NCI-H128 (cell line): Measurements from ENCODE around the gene DENND5A.
"Not testable (repeated sequence)": the region's sequence is repeated elsewhere in the genome, so short reads cannot be mapped to it uniquely, and the experiment has no call there.

Experiments used
- DNase-seq: peaks from one replicate; lab custom pipeline; 2025; ENCODE audit not compliant: unreplicated experiment; lab: John Stamatoyannopoulos, UW

DENND5A gene

DNA sequence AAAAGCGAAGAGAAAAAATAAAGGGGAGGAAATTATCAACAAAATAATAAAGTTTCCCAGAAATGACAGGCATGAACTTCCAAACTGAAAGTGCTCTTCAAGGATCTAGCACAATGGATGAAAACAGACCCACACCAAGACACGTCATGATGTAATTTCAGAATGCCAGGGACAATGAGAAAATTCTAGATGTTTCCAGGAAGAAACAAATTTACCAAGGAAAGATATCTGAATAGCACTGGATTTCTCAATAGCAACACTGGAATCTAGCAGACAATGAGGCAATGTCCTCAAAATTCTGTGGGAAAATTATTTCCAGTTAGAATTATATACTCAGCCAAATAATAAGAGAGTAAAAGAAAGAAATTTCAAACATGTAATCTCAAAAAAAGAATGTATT, 46.0 kb downstream of the DENND5A start:
- no peak for DNase-seq

DNA sequence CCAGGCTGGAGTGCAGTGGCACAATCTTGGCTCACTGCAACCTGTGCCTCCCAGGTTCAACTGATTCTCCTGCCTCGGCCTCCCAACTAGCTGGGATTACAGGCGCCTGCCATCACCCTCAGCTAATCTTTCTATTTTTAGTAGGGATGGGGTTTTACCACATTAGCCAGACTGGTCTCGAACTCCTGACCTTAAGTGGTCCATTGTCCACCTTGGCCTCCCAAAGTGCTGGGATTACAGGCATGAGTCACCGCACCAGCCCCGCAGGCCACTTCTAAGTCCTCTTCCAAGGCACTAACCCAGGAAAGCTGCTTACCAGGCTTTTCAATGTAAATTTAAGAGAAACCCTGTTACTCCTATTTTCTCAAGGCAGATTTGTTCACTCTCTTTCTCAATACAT, 50.4 kb downstream of the DENND5A start:
- no peak for DNase-seq

DNA sequence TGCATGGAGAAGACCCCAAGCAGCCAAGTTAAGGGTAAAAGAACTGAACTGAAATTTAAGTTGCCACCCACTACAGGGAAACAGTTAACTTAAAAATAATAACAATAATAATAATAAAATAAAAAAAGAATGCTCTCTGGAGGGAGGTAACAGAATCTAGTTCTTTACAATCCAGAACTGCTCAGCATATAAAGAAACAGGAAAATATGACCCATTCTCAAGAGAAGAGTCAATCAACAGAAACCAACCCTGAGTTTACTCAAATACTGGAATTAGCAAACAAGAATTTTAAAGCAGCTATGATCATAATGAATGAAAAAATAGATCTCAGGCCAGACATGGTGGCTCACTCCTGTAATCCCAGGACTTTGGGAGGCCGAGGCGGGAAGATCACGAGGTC, 53.8 kb downstream of the DENND5A start:
- DNase-seq: no peak

DNA sequence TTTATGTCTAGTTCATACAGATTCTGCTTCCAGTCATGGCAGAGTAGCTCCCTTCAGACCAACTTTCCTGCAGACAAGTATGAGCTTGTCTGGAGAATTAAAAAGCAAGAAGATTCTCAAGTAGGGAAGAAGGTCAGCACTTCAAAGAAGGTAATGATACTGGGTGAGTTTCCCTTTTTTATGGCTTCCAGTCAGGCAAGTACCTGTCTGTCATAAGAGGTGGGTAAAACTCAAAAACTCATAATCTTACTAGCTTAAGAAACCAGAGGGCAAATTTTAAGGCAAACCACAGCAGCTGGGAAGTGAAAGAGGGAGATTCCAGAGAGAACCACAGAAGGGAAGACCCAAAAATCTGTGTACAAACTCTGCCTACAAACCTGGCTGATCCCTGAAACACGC, 54.2 kb downstream of the DENND5A start:
- no peak for DNase-seq

DNA sequence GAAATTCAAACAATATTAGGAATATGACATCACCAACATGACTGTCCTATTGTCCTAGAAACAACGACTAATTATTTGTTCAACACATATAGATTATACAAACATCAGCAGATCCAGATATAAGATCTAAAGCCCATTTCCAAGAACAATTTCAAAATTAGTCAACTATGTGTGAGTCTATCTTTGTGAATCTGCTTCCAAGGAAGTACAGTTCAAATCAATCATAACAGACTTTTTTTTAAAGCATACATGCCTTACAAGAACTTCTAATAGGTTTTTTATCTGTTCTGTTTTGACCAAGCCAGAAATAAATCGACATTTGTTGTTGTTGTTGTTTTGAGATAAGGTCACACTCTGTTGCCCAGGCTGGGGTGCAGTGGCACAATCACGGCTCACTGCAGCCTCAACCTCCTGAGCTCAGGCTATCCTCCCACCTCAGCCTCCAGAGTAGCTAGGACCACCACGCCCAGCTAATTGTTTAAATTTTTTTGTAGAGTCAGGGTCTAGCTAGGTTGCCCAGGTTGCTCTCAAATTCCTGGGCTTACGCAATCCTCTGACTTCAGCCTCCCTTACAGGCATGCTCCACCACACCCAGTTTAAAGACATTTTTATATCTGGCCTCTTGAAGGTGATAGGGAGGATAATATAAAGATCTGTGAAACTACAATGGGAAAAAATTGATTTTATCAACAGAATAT, 54.8 kb downstream of the DENND5A start:
- no peak for DNase-seq

DNA sequence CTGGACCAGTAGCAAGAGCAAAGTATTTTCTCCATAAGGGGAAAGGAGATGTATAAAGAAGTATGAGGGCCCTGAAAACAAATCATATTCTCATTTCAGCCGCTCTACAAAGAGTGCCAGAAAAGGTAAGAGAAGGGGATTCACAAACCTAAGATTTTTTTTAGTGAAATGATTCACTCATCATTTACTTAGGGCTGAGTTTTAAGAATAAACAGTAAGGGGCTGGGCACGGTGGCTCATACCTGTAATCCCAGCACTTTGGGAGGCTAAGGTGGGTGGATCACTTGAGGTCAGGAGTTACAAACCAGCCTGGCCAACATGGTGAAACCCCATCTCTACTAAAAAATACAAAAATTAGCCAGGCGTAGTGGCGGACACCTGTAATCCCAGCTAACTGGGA, 55.5 kb downstream of the DENND5A start:
- DNase-seq: not testable (repeated sequence)

DNA sequence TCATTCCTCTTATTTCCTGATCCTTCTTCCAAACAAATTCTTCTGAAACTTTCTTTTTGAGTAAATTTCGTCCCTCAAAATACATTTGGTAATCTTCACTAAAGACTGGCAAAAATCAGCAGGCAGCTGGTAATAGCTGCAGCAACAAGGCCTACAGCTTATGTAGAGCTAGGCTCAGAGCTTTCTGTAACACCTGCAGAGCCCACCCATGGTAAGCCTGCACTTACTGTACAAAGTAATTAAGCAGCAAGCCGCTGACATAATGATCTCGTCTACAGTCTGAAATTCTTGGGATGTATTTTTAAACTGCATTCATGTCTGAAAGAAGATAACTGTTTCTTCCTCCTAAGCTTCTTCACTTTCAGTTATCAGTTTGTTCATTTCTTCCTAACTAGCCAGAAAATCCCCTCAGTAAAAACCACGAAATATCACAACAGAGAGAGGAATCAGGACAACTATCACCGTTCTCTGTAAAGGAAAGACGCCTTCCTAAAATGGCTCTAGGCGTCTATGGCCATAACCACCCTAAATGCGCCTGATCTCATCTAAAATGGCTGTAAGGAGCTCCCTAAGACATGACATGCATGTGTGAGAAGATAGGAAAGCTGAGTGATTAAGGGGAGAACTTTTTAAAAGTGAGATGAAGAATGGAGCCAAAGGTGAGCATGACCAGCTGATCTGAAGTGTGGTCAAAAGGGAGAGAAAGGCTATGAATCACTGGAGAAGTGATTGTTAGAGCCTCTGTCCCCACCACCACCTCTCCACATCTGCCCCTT, 56.2 kb downstream of the DENND5A start:
- no peak for DNase-seq

DNA sequence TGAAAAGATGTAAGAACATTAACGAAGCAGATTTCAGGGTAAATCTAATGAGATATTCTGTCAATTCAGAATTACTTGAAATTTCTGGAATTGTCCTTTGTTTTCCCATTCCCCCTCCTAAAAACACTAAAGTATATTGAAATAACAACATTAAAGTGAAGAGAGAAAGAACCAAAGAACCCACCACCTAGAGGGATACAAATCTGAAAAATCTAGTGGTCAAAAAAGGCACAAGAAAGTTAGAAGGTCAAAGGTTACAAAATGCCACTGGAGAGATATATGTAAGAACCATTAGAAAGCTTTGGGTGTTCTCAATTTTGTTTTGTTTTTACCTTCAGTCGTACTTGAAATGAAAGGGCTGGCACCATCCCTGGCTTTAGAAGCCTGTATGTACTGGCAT, 57.9 kb downstream of the DENND5A start:
- DNase-seq: no peak

DNA sequence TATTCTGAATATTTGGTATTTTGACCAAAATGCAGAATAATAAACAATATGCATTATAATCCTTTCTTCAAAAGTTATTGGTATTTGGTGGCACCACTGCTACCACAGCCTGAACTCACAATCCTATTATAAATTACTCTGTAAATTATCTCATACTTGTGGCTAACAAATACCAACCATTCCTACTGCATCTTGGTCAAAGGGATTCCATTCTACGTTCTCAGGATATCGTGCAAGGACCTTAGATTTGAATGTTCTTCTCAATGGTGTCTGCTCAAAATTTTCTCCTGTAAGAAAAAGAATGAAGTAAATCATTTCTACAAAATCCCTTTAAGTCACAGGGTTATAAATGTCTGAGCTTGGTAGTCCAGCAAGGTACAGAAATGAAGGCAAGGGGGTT, 58.7 kb downstream of the DENND5A start:
- no peak for DNase-seq

DNA sequence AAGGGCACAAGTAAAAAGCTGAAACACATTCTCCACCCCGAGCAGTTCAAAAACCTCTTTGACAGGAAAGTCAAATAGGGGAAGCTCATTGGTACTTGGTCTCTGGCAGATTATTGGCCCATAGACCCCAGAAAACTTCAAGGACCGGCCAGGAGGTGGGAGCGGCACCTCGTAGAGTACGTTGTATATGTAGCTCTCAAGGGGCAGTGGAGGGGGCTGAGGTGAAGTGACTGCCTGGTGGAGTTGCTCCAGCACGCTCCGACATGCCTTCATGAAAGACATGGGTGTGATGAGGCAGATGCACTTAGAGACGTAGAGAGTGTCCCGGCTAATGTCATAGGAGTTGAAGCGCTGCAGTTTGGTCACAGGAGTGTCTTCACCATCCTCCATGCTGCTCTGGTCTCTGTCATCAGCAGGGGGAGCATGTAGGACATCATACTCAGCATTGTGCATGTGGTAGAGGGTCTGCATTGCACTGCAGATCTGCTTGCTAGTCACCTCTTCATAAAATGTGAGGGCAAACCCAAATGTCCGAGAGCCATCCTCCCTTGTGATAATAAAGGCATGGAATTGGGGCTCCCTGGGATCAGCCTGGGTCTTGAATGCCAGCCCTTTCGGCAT, 61.3 kb downstream of the DENND5A start:
- DNase-seq: no peak

DNA sequence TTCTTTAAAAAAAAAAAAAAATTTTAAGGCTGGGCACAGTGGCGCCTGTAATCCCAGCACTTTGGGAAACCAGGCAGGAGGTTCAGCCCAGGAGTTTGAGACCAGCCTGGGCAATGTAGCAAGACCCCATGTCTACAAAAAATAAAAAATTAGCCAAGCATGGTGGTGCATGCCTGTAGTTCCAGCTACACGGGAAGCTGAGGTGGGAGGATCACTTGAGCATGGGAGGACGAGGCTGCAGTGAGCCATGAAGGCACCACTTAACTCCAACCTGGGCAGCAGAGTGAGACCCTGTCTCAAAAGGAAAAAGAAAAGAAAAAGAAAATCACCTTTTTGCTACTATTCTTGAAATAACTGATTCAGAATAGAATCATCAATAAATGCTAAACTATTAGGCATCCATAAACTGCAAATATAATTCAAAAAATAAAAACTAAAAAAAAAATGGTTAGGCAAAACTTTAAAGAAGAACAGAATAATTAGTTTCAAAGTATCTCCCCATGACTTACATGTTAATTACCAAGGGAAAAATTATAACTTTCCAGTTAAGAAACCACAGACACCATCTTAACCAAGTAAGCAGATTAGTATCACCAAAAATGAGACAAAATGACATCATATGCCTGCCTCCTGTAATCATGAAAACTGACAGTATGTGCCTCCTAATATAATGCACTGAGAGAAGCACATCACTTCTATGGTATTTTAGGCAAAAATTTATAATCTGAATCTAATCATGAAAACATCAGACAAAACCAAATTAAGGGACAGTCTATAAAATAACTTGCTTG, 63.6 kb downstream of the DENND5A start:
- DNase-seq: no peak

DNA sequence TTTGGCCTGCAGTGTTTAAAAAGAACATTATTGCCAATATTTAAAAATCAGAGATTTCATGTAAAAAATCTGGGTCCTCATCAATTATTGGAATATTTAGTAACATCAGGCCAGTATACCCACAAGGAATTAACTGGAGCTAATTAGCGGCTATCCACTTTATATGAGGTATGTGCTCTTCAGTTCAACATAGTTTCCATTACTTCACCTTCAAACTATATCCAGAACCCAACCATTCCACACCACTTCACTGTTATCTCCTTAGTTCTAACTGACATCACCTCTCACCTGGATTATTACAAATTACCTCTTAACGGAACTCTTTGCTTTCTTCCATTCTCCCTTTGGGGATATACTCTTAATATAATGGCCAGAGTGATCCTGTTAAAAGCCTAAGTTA, 64.7 kb downstream of the DENND5A start:
- no peak for DNase-seq

DNA sequence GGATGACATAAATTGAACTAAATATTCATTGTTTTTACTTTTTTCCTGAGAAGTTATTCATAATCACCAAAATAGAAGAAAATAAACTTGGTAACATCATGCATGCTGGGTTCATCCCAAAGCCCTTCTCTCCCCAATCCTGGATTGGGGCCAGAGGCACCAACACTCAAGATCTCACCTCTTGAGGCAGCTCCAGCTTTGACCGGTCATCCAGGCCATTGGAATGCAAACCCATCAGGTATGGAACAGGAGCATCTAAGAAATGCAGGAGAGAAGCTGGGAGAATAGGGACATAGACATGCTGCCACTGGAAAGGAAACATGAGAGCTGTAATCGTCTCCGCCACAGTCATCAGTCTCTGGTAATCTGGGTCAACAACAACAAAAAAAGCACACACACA, 71.8 kb downstream of the DENND5A start:
- DNase-seq: no peak

DNA sequence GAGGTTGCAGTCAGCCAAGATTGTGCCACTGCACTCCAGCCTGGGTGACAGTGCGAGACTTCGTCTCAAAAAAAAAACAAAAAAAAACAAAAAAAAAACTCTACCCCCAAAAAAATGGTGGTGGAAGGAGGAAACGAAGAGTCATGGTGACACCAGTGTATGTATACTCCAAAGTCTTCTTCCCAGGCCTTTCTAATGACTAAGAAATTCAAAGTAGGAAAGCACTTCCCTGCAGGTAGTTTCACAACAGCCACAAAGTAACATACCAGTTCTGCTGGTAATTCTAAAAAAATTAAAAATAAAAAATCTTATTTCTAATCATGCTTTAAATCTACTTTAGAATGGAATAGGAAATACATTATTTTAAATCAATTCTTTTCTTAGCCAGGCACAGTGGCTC, 72.6 kb downstream of the DENND5A start:
- no peak for DNase-seq

DNA sequence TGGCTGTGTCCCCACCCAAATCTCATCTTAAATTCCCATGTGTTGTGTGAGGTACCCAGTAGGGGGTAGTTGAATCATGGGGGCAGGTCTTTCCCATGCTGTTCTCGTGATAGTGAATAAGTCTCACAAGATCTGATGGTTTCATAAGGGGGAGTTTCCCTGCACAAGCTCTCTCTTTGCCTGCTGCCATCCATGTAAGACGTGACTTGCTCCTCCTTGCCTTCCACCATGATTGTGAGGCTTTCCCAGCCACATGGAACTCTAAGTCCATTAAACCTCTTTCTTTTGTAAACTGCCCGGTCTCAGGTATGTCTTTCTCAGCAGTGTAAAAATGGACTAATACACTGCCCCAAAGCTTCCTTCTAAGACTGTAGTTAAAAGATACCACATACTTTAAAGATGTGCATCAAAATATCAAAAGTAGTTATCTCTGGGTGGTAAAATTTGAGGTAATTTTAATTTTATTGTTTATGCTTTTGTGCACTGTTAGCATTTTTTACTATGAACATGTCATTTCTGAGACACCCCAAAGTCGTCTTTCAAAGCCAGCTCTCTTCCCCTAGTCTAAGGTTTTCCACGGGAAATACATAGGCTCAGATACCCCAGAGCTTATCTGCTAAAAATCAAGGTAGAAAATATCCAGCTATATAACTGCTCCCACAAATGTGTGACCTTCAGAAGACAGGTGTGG, 74.7 kb downstream of the DENND5A start:
- DNase-seq: not testable (repeated sequence)

DNA sequence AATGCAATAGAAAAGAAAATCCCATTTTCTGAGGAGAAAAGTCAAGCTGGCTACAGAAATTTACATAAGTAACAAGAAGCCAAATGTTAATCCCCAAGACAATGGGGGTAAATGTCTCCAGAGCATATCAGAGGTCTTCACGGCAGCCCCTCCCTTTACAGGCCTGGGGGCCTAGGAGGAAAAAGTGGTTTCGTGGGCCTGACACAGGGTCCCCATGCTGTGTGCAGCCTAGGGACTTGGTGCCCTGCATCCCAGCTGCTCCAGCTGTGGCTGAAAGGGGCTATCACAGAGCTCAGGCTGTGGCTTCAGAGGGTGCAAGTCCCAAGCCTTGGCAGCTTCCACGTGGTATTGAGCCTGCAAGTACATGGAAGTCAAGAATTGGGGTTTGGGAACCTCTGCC, 76.3 kb downstream of the DENND5A start:
- DNase-seq: not testable (repeated sequence)

DNA sequence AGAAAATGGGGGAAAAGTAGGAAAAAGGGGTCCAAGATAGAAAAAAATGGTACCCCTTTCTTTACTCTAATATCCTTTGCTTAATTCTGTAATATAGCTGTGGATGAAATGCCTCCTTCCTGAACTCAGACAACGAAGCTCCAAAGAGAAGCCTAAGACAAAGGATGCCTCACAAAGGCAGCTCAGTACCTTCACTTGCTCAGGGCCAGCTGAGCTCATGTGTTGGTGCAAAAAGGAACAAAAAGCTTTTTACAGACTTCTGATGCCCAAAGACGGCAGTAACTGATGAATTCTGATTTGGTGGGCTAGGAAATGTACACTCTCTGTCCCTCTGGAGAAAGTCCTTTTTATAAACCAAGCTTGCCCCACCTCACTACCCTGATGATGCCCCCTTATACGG, 77.5 kb downstream of the DENND5A start:
- no peak for DNase-seq

DNA sequence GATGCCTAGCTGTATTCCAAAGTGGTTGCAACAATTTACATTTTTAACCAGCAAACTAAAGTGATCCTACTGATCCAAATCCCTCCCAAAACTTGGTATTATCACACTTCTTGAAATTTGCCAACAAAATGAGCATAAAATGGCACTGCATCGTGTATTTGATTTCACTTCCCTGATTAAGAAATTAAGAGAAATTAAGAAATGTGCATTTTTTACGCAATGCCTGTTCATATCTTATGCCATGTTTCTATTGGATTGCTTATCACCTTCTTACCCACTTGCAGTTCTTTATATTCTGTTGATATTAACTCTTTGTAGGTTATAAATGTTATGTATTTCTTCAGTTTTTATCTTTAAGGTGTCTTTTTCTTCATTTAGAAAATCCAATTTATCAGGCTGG, 80.6 kb downstream of the DENND5A start:
- no peak for DNase-seq

DNA sequence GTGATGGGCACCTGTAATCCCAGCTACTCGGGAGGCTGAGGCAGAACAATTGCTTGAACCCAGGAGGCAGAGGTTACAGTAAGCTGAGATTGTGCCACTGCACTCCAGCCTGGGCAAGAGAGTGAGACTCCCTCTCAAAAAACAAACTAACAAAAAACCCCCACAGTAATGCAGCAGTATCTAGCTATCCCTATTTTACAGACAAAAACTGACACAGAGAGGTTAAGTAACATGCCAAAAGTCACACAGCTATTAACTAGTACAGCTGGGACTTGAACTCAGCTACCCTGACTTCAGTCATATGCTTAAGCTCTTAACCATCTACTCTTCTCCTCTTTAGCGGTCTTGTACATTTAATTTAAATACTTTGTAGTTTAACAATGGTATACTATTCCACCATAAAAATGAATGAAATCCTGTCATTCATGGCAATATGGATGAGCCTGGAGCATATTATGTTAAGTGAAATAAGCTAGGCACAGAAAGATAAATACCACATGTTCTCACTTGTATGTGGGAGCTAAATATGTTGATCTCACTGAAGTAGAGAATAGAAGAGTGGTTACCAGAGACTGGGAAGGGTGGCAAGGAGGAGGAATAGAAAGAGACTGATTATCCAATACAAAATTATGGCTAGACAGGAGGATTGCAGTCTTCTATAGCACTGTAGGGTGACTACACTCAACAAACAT, 82.8 kb downstream of the DENND5A start:
- DNase-seq: no peak

DNA sequence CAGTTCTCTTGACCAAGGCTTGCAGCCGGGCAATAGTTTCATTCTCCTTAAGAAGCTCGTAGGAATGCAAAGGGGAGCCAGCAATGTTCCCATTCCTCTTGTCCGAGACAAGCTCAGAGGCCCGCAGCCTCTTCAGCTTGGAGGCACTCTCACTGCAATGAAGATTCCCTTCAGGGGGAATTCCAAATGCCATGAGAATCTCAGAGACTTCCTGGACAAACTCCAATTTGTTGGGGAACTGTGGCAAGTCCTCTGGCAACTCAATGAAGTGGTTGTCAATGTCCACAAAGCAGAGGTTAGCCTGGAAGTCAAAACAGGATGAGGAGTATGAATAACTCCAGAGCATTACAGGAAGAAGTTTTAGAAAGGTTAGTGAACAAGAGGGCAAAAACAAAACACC, 84.4 kb downstream of the DENND5A start:
- DNase-seq: no peak
